H1 (cell line): Measurements from ENCODE around the gene DPP10. TPM values are rescaled to one million over a fixed set of nuclear protein-coding genes. Genes with fewer than 3 reads are reported as not detected.

ENCODE experiments used
- BACH1 ChIP-seq: IDR thresholded peaks from 2 replicates; pipeline ENCODE4 v1.6.1; 2012; ENCODE audit warnings: low read length, improper control_type of control experiment
- BRCA1 ChIP-seq: IDR thresholded peaks from 2 replicates; pipeline ENCODE4 v1.6.1; 2012; ENCODE audit warnings: low read depth, low read length, improper control_type of control experiment
- CEBPB ChIP-seq: IDR thresholded peaks from 2 replicates; pipeline ENCODE4 v1.6.1; 2012; ENCODE audit warnings: low read depth, low read length
- CHD7 ChIP-seq: fragments of 300-600 bp; sonication (generic); IDR thresholded peaks from 2 replicates; pipeline ENCODE4 v1.7.1; 2012; ENCODE audit warnings: low read length, moderate library complexity, mild to moderate bottlenecking, inconsistent platforms; ENCODE audit not compliant: insufficient replicate concordance
- CTBP2 ChIP-seq: IDR thresholded peaks from 2 replicates; pipeline ENCODE4 v1.7.0; 2011; ENCODE audit warnings: borderline replicate concordance, mild to moderate bottlenecking, moderate library complexity, mixed read lengths, low read length; ENCODE audit not compliant: insufficient read depth, insufficient read length
- CTCF ChIP-seq, 3 experiments: IDR thresholded peaks; 1 replicate in 2 of 3; 2 replicates in 1 of 3; pipeline versions ENCODE4 v1.5.1 to v1.6.1; 2011; ENCODE audit warnings: low read length in 3 of 3, mild to moderate bottlenecking in 3 of 3, inconsistent platforms in 2 of 3, low read depth in 1 of 3, moderate library complexity in 1 of 3; ENCODE audit not compliant: insufficient read depth in 1 of 3; ENCODE audit errors: control extremely low read depth in 1 of 3
- GABPA ChIP-seq: IDR thresholded peaks from 2 replicates; pipeline ENCODE4 v1.6.1; 2011; ENCODE audit warnings: mild to moderate bottlenecking, low read length, moderate library complexity, borderline replicate concordance; ENCODE audit not compliant: insufficient read depth
- JUND ChIP-seq: IDR thresholded peaks from 2 replicates; pipeline ENCODE4 v1.6.1; 2011; ENCODE audit warnings: mild to moderate bottlenecking, improper control_type of control experiment, low read length
- NANOG ChIP-seq: IDR thresholded peaks from 2 replicates; pipeline ENCODE4 v1.6.1; 2011; ENCODE audit warnings: low read length, low read depth, mild to moderate bottlenecking, inconsistent platforms; ENCODE audit not compliant: insufficient read depth, poor library complexity, severe bottlenecking
- SP1 ChIP-seq: IDR thresholded peaks from 2 replicates; pipeline ENCODE4 v1.6.1; 2011; ENCODE audit warnings: low read depth, low read length
- polyA plus RNA-seq, 7 experiments: library from polyadenylated mRNA; depleted of rRNA in 3 of 7; stranded (reverse) in 5 of 7; unstranded in 2 of 7; fragments of >200 nt in 5 of 7; fragments of 200-250 nt in 2 of 7; gene quantifications; 1 replicate in 5 of 7; 2 replicates in 1 of 7; 4 replicates in 1 of 7; pipeline versions ENCODE4 v1.2.1 to v1.2.3, GENCODE V29; 2011 to 2013; ENCODE audit warnings: missing spikeins in 2 of 7, mixed read lengths in 2 of 7
- total RNA-seq: library from RNA; stranded (reverse); fragmentation: NEBNext Ultra II Directional; extraction: Animal tissue kit (Norgen Biotek cat#: 25700); gene quantifications from 2 replicates; pipeline ENCODE4 v1.2.1, GENCODE V29; 2021

DPP10 gene
- total and polyA plus RNA-seq, 2 of the 8 experiments (the other 6 are each of a cell fraction or from before 2014, with no cell fraction given) = 3.3 to 7.2 TPM

- TF ChIP-seq CHD7 = no peak
- no peak for TF ChIP-seq BACH1
- TF ChIP-seq CTCF (IDR thresholded peaks at IDR 0.05; ENCODE audit: control extremely low read depth in 1 of 3, insufficient read depth in 1 of 3, low read depth in 1 of 3, low read length in 3 of 3) = no peak
- TF ChIP-seq BRCA1 = no peak
- TF ChIP-seq JUND = no peak
- no peak for TF ChIP-seq GABPA
- TF ChIP-seq CTBP2 = no peak
- TF ChIP-seq CEBPB = no peak
- TF ChIP-seq SP1 = no peak
- TF ChIP-seq NANOG = no peak
Observed at GRCh38 chr2:114553027-114553426, 110.6 kb downstream of the DPP10 start (continued).
